HCT116 (cell line): Measurements from ENCODE around the gene TMEM244.

Source experiments
- CBX3 ChIP-seq: IDR thresholded peaks from 2 replicates; pipeline ENCODE4 v1.6.1; 2012; ENCODE audit warnings: low read depth
- CEBPB ChIP-seq: IDR thresholded peaks from 2 replicates; pipeline ENCODE4 v1.6.1; 2012; ENCODE audit warnings: low read depth
- EGR1 ChIP-seq: IDR thresholded peaks from 2 replicates; pipeline ENCODE4 v1.6.1; 2012; ENCODE audit warnings: low read depth
- EZH2 ChIP-seq: fragments of 200-600 bp; sonication (generic); IDR thresholded peaks from 2 replicates; pipeline ENCODE4 v1.6.1; 2017; ENCODE audit warnings: antibody characterized with exemption, mixed run types
- EZH2phosphoT487 ChIP-seq: fragments of 200-600 bp; IDR thresholded peaks from 2 replicates; pipeline ENCODE4 v1.6.1; 2018; ENCODE audit warnings: antibody characterized with exemption, borderline replicate concordance
- JUND ChIP-seq: IDR thresholded peaks from 2 replicates; pipeline ENCODE4 v1.6.1; 2012
- POLR2A ChIP-seq: IDR thresholded peaks from 2 replicates; pipeline ENCODE4 v1.7.0; 2011; ENCODE audit warnings: borderline replicate concordance; ENCODE audit not compliant: insufficient read depth, insufficient read length; ENCODE audit errors: extremely low read depth
- POLR2AphosphoS5 ChIP-seq: IDR thresholded peaks from 2 replicates; pipeline ENCODE4 v1.6.1; 2011; ENCODE audit warnings: mild to moderate bottlenecking, low read depth, low read length, moderate library complexity
- RAD21 ChIP-seq: IDR thresholded peaks from 2 replicates; pipeline ENCODE4 v1.6.1; 2012; ENCODE audit warnings: low read depth, mild to moderate bottlenecking
- YY1 ChIP-seq: IDR thresholded peaks from 2 replicates; pipeline ENCODE4 v1.6.1; 2011; ENCODE audit warnings: low read length, low read depth, moderate library complexity, mild to moderate bottlenecking; ENCODE audit not compliant: insufficient replicate concordance; ENCODE audit errors: extremely low read depth
- ZFX ChIP-seq: fragments of 450-650 bp; IDR thresholded peaks from 2 replicates; pipeline ENCODE4 v1.6.1; 2017
- TF ChIP-seq, protein P1 (sequence below), 3 experiments: fragments of 200-600 bp in 1 of 3; sonication (generic) in 1 of 3; IDR thresholded peaks in 2 of 3; conservative IDR thresholded peaks in 1 of 3; 2 replicates each; pipeline ENCODE4 v1.5.1; 2012 to 2017; ENCODE audit warnings: low read depth in 2 of 3, low read length in 2 of 3, antibody characterized with exemption in 1 of 3, borderline replicate concordance in 1 of 3, control low read depth in 1 of 3, mild to moderate bottlenecking in 1 of 3, mixed read lengths in 1 of 3, mixed run types in 1 of 3, moderate library complexity in 1 of 3; ENCODE audit not compliant: insufficient read depth in 1 of 3

DNA sequence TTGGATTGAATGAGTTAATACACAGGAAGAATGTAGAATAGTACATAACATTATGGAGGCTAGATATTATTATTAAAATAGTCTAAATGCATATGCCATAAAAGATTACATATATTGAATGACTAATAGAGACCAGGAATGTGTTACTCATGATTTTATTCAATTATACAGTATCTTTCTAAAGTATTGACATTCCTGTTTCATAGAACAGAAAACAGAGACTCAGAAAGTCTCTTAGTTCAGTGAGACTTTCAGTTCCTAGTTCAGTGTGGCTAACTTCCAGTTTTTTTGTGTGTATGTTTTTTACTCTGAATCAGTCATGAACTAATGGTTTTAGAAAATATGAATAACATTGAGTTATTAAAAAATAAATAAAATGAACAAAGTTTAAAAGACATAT lies 34.6 kb upstream of the TMEM244 start:
- TF ChIP-seq, protein P1, sequence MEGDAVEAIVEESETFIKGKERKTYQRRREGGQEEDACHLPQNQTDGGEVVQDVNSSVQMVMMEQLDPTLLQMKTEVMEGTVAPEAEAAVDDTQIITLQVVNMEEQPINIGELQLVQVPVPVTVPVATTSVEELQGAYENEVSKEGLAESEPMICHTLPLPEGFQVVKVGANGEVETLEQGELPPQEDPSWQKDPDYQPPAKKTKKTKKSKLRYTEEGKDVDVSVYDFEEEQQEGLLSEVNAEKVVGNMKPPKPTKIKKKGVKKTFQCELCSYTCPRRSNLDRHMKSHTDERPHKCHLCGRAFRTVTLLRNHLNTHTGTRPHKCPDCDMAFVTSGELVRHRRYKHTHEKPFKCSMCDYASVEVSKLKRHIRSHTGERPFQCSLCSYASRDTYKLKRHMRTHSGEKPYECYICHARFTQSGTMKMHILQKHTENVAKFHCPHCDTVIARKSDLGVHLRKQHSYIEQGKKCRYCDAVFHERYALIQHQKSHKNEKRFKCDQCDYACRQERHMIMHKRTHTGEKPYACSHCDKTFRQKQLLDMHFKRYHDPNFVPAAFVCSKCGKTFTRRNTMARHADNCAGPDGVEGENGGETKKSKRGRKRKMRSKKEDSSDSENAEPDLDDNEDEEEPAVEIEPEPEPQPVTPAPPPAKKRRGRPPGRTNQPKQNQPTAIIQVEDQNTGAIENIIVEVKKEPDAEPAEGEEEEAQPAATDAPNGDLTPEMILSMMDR (IDR thresholded peaks at IDR 0.05 in 2 of 3, conservative IDR thresholded peaks at IDR 0.05 in 1 of 3; ENCODE audit: borderline replicate concordance in 1 of 3, insufficient read depth in 1 of 3, low read depth in 2 of 3, low read length in 2 of 3), result no peak
- no peak for TF ChIP-seq POLR2AphosphoS5
- TF ChIP-seq ZFX, result no peak
- no peak for TF ChIP-seq EZH2
- TF ChIP-seq CBX3, result no peak
- TF ChIP-seq CEBPB, result no peak
- no peak for TF ChIP-seq YY1
- TF ChIP-seq EGR1, result no peak
- no peak for TF ChIP-seq RAD21
- no peak for TF ChIP-seq POLR2A
- no peak for TF ChIP-seq JUND
- TF ChIP-seq EZH2phosphoT487, result no peak
